Stimulated activated CD8-positive, alpha-beta memory T cell treated with anti-CD3 and anti-CD28 coated beads, Interleukin-7, amount 100 ng/mL, for 48 hours (primary cell): ENCODE data around the gene CPLANE1.
"Not testable (repeated sequence)": the region's sequence is repeated elsewhere in the genome, so short reads cannot be mapped to it uniquely, and the experiment has no call there.

Experiments used
- DNase-seq, 2 donors: peaks; one replicate each; pipeline ENCODE4 v3.0.0-alpha.2; 2020; ENCODE audit warnings: low read depth in 1 of 2; ENCODE audit errors: extremely low read depth in 1 of 2

Gene CPLANE1

DNA sequence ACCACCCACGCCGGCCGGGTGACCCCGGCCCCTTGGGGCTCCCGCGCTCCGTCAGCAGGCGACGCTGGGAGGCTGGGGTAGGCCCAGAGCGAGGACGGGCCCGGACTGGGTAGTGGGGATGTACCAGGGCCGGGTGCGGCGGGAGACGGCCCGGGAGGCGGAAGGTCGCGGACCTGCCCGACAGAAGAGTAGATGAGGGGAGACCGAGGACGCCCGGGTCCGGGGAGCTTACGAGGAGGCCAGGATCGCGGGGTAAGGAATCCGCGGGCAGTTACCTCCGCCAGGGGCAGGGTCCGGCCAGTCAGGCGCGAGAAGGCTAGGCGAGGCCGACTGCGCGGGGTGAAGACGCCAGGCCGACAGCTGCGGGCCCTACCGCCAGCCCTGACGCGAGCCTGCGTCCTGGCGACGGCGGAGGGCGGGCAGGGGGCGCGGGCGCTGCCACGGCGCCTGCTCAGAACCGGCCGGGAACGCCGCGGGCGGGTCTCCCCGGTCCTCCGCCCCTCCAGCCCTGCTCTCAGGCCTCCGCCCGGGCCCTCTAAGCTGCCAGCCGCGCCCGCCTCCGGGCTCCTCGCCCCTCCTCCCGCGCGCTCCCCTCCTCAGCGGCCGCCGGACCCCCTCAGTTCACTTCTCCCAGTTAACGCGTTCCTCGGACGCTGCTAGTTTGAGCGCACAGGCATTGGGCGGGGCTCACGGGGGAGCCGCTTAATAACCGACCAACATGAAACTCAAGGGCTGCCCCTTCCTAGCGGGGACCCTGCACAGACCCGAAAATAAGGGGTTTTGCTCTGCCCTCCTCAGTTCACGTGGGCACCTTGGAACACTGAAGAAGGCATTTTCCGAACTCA lies at the start of gene CPLANE1:
Gene CPLANE1, minus strand, starts transcription at position 407 of the 845 bp plus-strand sequence. CDS start 1,678 bp downstream, outside the sequence.
- peak; percentile 41 to 49 for DNase-seq

GRCh38 chr5:37296313-37296712 lies 47.1 kb upstream of the CPLANE1 start:
- not testable (repeated sequence) for DNase-seq

DNA sequence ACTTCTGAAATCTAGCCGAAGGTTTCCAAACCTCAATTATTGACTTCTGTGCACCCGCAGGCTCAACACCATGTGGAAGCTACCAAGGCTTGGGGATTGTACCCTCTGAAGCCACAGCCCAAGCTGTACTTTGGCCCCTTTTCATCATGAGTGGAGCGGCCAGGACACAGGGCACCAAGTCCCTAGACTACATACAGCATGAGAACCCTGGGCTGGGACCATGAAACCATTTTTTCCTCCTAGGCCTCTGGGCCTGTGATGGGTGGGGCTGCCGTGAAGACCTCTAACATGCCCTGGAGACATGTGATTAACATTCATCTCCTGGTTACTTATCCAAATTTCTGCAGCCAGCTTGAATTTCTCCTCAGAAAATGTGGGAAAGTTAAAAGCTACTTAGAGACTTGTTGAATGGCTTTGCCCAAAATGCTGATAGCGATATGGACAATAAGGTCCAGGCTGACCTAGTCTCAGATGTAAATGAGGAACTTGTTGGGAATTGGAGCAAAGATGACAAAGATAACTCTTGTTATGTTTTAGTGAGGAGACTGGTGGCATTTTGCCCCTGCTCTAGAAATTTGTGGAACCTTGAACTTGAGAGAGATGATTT lies 34.1 kb upstream of the CPLANE1 start:
- no peak for DNase-seq

DNA sequence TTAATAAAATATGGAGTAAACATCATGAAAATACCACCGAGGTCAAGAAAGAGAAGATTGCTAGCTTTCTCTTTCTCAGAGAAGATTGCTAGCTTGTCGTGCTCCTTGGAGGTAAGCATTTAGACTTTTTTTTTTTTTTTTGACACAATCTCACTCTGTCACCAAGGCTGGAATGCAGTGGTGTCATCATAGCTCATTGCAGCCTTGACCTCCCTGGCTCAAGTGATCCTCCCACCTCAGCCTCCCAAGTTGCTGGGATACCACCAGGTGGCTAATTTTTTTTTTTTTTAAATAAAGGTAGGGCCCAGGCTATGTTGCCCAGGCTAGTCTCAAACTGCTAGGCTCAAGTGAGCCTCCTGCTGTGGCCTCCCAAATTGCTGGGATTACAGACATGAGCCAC lies 26.3 kb upstream of the CPLANE1 start:
- DNase-seq: no peak

DNA sequence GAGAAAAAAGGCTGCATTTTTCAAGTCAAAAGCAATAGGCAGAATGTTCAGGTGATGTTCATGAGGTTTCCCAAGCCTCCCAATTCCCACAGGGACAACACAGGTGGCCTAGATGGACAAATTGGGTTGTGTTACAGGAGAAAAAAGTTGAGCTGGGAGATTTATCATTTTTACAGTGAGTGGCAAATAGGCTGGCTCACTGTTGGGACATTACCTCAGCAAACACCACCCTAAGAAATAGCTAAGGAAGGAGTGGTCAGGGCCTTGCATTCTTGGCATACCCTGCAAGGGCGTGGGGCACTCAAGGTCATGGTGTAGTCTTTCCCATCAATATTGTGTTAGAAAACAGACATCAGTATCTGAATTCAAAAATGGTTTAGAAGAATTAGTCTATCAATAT lies 23.3 kb upstream of the CPLANE1 start:
- no peak for DNase-seq

DNA sequence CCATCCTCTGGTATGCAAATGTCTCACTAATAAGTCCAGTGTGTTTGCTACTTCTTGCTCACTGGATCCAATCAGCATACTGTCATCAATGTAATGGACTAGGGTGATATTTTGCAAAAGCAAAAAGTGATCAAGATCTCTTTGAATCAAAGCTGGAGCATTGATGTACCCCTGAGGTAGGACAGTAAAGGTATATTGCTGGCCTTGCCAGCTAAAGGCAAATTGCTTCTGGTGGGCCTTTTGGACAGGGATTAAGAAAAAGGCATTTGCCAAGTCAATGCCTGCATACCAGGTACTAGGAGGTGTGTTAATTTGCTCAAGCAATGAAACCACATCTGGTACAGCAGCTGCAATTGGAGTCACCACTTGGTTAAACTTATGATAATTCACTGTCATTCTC lies 18.9 kb upstream of the CPLANE1 start:
- not testable (repeated sequence) for DNase-seq

DNA sequence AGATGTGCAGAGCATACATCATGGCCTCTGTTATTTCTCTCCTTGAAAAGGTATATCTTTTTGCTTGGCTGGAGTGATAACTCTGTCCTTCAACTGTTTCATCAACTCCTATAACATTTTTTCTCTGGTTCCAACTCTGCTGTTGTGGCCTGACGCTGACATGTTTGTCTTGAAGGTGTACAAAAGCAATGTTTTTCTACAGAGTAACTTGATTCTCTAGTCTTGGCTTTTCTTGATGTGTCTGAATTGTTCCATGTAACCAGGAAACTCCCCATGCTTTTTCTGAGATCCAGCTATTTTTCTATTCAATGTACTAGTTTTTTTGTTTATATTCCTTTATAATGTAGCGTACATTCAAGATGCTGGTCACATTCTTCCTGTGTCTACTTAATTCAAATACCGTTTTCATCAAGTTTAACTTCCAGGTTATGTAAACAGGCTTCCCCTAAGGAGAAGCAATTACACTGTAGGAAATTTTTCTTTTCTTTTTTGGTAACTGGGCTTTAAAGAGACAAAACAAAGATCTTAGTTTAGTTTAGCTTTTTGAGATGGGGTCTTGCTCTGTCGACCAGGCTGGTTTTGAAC lies 6.7 kb upstream of the CPLANE1 start:
- DNase-seq: no peak

DNA sequence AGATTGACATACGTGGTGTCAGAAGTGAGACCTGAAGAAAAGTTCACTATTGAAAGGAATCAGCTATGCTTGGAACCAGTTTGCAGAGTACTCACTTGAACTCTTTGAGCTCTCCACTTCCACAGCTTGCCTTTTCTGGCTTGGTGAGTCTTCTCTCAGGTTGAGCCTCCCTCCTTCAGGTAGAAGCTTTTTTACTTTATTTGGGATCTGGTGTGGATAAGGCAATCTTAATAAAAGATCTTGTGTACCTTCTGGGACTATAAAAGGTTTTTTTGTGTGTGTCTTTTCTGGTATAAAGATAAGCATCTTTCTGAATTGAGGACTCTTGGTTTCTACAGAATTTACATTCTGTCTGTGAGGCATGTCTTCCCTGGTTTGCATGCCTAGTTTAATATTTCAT lies 5.4 kb upstream of the CPLANE1 start:
- no peak for DNase-seq

DNA sequence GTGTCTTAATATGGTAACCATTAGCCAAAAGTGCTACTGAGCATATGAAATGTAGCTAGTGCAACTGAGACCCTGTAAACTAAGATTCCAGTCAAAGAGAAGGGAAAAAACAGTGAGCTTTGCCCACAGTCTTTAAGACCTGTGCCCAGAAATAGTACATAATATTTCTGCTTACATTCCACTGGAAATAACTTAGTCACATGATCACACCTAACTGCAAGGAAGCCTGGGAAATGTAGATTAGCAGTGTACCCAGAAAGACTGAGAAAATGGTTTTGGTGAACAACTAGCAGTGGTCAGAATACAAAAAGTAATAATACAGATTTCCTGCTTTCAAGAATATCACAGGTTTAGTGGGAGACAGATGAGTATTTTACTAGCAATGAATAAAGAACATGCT lies 2.5 kb upstream of the CPLANE1 start:
- DNase-seq: no peak

- DNase-seq: no peak
These were observed 614 bp upstream of the CPLANE1 start for GRCh38 chr5:37249815-37250164.

DNA sequence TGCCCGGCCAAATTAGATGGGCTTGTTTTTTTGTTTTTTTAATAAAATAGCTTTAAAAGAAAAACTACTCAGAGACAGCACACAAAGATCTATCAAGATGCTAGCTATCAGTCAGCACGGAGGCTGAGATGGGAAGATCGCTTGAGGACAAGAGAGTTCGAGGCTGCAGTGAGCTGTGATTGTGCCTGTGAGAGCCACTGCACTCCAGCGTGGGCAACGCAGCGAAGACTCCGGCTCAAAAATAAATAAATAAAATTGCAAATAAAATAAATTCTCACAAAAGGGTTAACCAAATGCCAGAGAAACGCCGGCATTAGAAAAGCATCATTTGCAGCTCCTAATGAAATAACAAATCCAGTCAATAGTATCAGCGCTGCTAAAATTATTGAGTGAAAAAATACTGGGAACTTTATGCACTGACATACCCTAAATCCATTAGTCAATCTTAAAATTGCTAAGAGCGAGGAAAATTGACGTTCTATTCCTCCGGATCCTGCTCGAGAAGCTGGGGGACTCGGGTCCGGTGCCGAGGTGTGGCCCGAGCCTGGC lies 681 bp downstream of the CPLANE1 start:
- DNase-seq: no peak

- no peak for DNase-seq
These were observed 1.7 kb downstream of the CPLANE1 start for GRCh38 chr5:37247496-37247895.

DNA sequence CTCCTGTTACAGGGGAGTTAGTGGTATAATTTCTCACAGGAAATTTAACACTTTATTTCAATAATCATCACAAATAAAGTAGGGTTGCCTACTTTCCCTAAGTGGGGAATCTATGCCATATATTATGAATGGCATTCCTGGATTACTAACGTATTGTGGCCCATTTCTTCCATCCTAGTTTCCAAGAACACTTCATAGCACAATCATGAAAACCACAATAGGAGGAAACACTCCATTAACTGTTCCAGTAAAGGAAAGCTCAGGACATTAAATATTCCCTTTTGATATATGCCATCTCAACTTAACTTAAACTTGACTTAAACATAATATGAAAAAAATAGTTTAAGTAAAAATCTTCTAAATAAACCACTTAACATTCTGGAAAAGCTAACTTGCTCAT lies 2.1 kb downstream of the CPLANE1 start:
- no peak for DNase-seq

DNA sequence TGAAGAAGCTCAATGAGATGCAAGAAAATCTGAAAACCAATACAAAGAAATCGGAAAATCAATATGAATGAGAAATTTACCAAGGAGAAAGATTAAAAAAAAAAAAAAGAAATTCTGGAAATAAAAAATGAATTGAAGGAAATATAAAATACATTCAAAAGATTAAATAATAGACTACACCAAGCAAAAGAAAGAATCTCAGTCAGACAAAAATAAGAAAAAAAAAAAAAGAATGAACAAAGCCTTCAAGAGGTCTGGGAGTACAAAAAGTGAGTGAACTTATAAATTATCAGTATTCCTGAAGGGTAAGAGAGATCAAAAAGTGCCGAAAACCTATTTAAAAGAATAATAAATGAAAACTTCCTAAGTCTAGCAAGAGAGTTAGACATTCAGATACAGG lies 14.9 kb downstream of the CPLANE1 start:
- no peak for DNase-seq

DNA sequence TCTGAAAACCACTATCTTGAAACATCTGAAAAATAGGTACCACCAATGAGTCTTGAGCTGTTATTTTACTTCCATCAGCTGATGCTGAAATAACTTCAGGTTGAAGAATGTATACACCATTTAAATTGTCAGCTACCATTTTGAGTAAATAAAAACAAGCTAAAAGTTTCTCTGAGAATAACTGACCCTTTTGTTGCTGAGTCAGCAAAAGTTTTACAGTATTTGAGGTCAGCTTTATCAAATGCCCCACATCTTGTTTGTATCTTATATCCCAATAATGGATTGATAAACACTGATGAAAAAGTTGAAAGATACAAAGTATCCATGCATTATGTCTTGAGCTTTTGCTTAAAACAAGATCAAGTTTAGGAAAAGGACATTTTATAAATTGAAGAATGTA lies 22.8 kb downstream of the CPLANE1 start:
- DNase-seq: no peak

GRCh38 chr5:37222181-37222580 lies 27.0 kb downstream of the CPLANE1 start:
- no peak for DNase-seq

- DNase-seq: not testable (repeated sequence)
These were observed 28.8 kb downstream of the CPLANE1 start for GRCh38 chr5:37220426-37220825.

GRCh38 chr5:37219384-37219783 lies 29.8 kb downstream of the CPLANE1 start:
- not testable (repeated sequence) for DNase-seq

GRCh38 chr5:37217976-37218375 lies 31.2 kb downstream of the CPLANE1 start:
- DNase-seq: no peak

DNA sequence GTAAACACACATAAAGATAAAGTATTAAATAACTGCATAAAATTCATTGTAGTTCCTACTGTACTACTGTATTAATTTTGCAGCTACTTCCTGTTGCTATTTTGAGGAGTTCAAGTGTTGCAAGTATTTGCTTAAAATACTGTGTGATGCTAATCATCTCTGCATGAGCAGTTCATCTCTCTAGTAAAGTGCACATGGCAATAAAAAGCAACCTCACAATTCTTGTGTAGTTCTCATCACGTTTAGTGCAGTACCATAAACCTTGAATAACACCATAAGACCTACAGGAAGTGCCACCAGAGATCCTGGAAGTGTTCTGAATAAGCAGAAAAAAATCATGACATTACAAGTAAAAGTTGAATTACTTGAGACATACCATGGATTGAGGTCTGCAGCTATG lies 34.6 kb downstream of the CPLANE1 start:
- no peak for DNase-seq

GRCh38 chr5:37212096-37212495 lies 37.1 kb downstream of the CPLANE1 start:
- DNase-seq: no peak

GRCh38 chr5:37211661-37212060 lies 37.5 kb downstream of the CPLANE1 start:
- DNase-seq: no peak
